NCI-H187 treated with DMSO at 0.1 percent for 48 hours (cell line): ENCODE measurements around the gene FN1.

Source experiments
- DNase-seq: peaks from one replicate; lab custom pipeline; 2025; lab: John Stamatoyannopoulos, UW

The FN1 gene

GRCh38 chr2:215435870-215436704 is at the start of gene FN1:
Gene FN1, minus strand, starts transcription at chr2:215436068. Its CDS starts 266 bp downstream, at chr2:215435802.
- DNase-seq = no peak

- DNase-seq = no peak
These were observed 49.2 kb upstream of the FN1 start for GRCh38 chr2:215485032-215485431.

- no peak for DNase-seq
These were observed 48.7 kb upstream of the FN1 start for GRCh38 chr2:215484570-215484969.

- DNase-seq = no peak
These were observed 47.6 kb upstream of the FN1 start for GRCh38 chr2:215483431-215483830.

- DNase-seq = no peak
These were observed 43.8 kb upstream of the FN1 start for GRCh38 chr2:215479536-215480240.

- no peak for DNase-seq
These were observed 43.3 kb upstream of the FN1 start for GRCh38 chr2:215479121-215479520.

- DNase-seq = no peak
These were observed 40.6 kb upstream of the FN1 start for GRCh38 chr2:215476424-215476823.

GRCh38 chr2:215466097-215466909 is 30.4 kb upstream of the FN1 start:
- no peak for DNase-seq

- DNase-seq = no peak
These were observed 29.4 kb upstream of the FN1 start for GRCh38 chr2:215465256-215465655.

GRCh38 chr2:215461836-215462532 is 26.1 kb upstream of the FN1 start:
- DNase-seq = no peak

- DNase-seq = no peak
These were observed 25.0 kb upstream of the FN1 start for GRCh38 chr2:215460682-215461382.

- no peak for DNase-seq
These were observed 20.1 kb upstream of the FN1 start for GRCh38 chr2:215455958-215456357.

- no peak for DNase-seq
These were observed 18.8 kb upstream of the FN1 start for GRCh38 chr2:215454519-215455246.

GRCh38 chr2:215452725-215453124 is 16.9 kb upstream of the FN1 start:
- DNase-seq = no peak

- DNase-seq = no peak
These were observed 15.3 kb upstream of the FN1 start for GRCh38 chr2:215451012-215451756.

- no peak for DNase-seq
These were observed 14.5 kb upstream of the FN1 start for GRCh38 chr2:215450188-215451011.

GRCh38 chr2:215447673-215448081 is 11.8 kb upstream of the FN1 start:
- DNase-seq = no peak

GRCh38 chr2:215447056-215447455 is 11.2 kb upstream of the FN1 start:
- no peak for DNase-seq

GRCh38 chr2:215442401-215442787 is 6.5 kb upstream of the FN1 start:
- DNase-seq = no peak
